Neural crest cell (in vitro differentiated cells): ENCODE data around the gene B9D1. TPM values are rescaled to one million over a fixed set of nuclear protein-coding genes. Genes with fewer than 3 reads are reported as not detected.
"Not testable (repeated sequence)": the region's sequence is repeated elsewhere in the genome, so short reads cannot be mapped to it uniquely, and the experiment has no call there.

Source experiments
- DNase-seq: peaks from one replicate; pipeline ENCODE4 v3.0.0; 2021; ENCODE audit warnings: low read depth, mixed read lengths, low spot score
- H3K27ac Mint-ChIP-seq: one replicate; pipeline ENCODE4 v1.8.0; 2021; ENCODE audit warnings: mild to moderate bottlenecking, mixed read lengths; ENCODE audit not compliant: unreplicated experiment
- H3K27me3 Mint-ChIP-seq: 2 replicates; pipeline ENCODE4 v1.8.0; 2021; ENCODE audit warnings: low read depth, mild to moderate bottlenecking, mixed read lengths
- H3K36me3 Mint-ChIP-seq: 2 replicates; pipeline ENCODE4 v1.8.0; 2021; ENCODE audit warnings: low read depth, mild to moderate bottlenecking, mixed read lengths
- H3K4me1 Mint-ChIP-seq: 2 replicates; pipeline ENCODE4 v1.8.0; 2021; ENCODE audit warnings: mixed read lengths
- H3K4me3 Mint-ChIP-seq: one replicate; pipeline ENCODE4 v1.8.0; 2021; ENCODE audit warnings: mild to moderate bottlenecking, mixed read lengths
- H3K9me3 Mint-ChIP-seq: 2 replicates; pipeline ENCODE4 v1.8.0; 2021; ENCODE audit warnings: mixed read lengths
- total RNA-seq: library from RNA; stranded (reverse); gene quantifications from 2 replicates; pipeline ENCODE4 v1.2.1, GENCODE V29; 2021
- TF ChIP-seq, protein P1 (sequence below): fragments of 200-600 bp; sonication (generic); conservative IDR thresholded peaks from 2 replicates; pipeline ENCODE4 v1.5.0; 2021; ENCODE audit warnings: antibody characterized with exemption, mild to moderate bottlenecking

B9D1 gene
- total RNA-seq, 1 donor from 2014 or later, result 17.9 TPM

DNA sequence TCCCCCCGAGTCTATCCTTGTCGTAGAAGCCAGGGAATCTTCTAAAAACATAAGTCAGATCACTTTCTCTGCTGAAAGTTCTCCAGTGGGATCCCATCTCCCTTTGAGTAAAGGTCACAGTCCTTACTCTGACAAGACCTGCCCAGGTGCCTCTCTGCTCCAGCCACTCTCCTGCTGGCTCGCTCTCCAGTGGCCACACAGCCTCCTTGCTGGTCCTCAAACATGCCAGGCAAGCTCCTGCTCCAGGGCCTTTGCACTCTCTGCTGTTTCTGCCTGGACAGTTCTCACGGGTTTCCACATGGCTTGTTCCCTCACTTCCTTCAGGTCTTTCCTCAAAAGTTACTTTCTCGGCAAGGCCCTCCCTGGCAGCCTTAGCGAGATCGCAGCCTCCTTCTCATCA is 3.4 kb downstream of the B9D1 start:
- TF ChIP-seq, protein P1, sequence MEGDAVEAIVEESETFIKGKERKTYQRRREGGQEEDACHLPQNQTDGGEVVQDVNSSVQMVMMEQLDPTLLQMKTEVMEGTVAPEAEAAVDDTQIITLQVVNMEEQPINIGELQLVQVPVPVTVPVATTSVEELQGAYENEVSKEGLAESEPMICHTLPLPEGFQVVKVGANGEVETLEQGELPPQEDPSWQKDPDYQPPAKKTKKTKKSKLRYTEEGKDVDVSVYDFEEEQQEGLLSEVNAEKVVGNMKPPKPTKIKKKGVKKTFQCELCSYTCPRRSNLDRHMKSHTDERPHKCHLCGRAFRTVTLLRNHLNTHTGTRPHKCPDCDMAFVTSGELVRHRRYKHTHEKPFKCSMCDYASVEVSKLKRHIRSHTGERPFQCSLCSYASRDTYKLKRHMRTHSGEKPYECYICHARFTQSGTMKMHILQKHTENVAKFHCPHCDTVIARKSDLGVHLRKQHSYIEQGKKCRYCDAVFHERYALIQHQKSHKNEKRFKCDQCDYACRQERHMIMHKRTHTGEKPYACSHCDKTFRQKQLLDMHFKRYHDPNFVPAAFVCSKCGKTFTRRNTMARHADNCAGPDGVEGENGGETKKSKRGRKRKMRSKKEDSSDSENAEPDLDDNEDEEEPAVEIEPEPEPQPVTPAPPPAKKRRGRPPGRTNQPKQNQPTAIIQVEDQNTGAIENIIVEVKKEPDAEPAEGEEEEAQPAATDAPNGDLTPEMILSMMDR, result no peak
- Mint-ChIP-seq H3K4me1 (peaks cover 17% of the 10 kb centered on the region), H3K27ac (no peak overlapping the region), H3K27me3 (peaks cover 3% of the 10 kb centered on the region), H3K4me3 (peak overlapping the region; percentile 2), H3K9me3 (no peaks in the 10 kb centered on the region), H3K36me3 (no peaks in the 10 kb centered on the region)
- no peak for DNase-seq

DNA sequence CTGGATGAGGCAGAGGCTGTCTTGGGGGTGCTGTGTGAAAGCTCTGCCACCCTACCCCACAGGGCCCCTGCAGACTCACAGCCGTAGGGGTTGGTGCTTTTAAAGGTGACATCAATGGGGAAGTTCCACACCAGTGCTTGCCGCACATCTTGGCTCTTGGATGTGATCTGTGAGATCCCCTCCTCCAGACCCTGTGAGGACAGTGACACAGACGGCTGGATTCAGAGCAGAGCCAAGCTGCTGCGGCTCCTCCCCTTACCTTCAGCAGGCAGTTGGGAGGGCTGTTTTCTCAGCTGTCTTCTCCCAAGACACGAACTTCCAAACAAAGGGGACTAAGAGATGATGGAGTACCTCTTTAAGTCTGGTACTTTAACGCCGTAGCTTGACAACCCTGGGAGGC is 4.8 kb downstream of the B9D1 start:
- H3K4me1 Mint-ChIP-seq, result peaks cover 17% of the 10 kb centered on the region
- H3K9me3 Mint-ChIP-seq, result no peaks in the 10 kb centered on the region
- H3K27me3 Mint-ChIP-seq, result no peaks in the 10 kb centered on the region
- H3K4me3 Mint-ChIP-seq, result no peak overlapping the region
- no peaks in the 10 kb centered on the region for H3K36me3 Mint-ChIP-seq
- no peak for DNase-seq
- H3K27ac Mint-ChIP-seq, result no peak overlapping the region
- TF ChIP-seq, protein P1, result no peak

DNA sequence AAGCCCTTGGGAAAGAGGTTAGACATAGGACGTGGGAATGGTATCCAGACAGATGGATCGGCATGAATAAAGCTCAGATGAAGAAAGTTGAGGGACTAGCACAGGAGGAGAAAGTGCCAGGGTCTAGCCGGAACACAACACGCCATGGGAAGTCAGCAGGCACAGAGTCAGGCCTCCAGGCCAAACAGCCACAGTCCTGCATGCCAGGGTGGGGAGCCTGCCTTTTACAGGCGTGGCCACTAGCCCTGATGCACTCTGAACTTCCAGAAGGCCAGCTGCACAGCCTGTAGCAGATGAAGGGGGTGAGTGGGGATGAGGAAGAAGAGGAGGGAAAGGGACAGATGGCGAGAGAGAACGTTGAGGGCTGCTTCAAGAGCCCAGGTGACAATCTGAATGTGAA is 5.2 kb downstream of the B9D1 start:
- Mint-ChIP-seq H3K36me3 (no peaks in the 10 kb centered on the region), H3K27me3 (no peaks in the 10 kb centered on the region), H3K9me3 (no peaks in the 10 kb centered on the region), H3K27ac (no peak overlapping the region), H3K4me3 (no peak overlapping the region), H3K4me1 (peaks cover 16% of the 10 kb centered on the region)
- no peak for DNase-seq
- TF ChIP-seq, protein P1, result no peak

DNA sequence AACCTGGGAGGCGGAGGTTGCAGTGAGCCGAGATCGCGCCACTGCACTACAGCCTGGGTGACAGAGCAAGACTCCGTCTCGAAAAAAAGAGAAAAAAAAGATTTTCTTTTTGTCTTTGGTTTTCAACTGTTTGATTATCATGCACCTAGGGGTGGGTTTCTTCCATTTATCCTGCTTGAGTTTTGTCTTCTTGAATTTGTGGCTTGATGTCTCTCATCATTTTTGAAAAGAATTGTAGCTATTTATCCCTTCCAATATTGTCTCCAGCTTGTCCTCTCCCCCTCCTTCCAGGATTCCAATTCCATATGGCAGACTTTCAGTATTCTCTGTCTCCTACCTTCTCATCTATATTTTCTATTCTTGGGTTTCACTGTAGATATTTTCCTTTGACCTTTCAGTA is 7.8 kb downstream of the B9D1 start:
- no peak overlapping the region for H3K4me3 Mint-ChIP-seq
- H3K36me3 Mint-ChIP-seq, result no peaks in the 10 kb centered on the region
- no peaks in the 10 kb centered on the region for H3K9me3 Mint-ChIP-seq
- TF ChIP-seq, protein P1, result no peak
- H3K27ac Mint-ChIP-seq, result no peak overlapping the region
- peaks cover 5% of the 10 kb centered on the region for H3K4me1 Mint-ChIP-seq
- no peak for DNase-seq
- H3K27me3 Mint-ChIP-seq, result no peaks in the 10 kb centered on the region

DNA sequence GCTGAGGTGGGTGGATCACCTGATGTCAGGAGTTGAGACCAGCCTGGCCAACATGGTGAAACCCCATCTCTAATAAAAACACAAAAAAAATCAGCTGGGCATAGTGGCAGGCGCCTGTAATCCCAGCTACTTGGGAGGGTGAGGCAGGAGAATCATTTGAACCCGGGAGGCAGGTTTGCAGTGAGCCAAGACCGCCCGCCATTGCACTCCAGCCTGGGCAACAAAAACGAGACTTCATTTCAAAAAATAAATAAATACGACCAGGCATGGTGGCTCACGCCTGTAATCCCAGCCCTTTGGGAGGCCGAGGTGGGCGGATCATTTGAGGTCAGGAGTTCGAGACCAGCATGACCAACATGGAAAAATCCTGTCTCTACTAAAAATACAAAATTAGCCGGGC is 9.1 kb downstream of the B9D1 start:
- H3K36me3 Mint-ChIP-seq, H3K9me3 Mint-ChIP-seq, H3K4me3 Mint-ChIP-seq, H3K27ac Mint-ChIP-seq, H3K27me3 Mint-ChIP-seq, H3K4me1 Mint-ChIP-seq, DNase-seq: not testable (repeated sequence)

DNA sequence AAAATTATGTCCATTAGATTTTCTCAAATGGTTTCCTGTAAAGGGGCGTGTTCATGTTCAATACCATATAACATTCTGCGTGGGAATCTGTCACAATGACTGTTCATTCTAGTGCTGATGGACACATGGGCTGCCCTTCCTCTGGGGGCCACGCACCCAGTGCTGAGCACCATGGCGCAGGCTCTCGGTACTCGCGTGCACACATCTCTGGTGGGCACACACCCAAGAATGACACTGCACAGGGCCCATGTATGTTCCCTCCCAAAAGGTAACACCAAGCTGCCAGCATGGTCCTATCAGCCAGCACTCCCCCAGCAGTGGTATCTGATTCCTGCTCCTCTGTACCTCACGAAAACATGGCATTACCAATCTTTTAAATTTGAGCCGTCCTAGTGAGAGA is 13.7 kb downstream of the B9D1 start:
- Mint-ChIP-seq H3K4me1 (peaks cover 8% of the 10 kb centered on the region), H3K27me3 (no peaks in the 10 kb centered on the region), H3K9me3 (no peaks in the 10 kb centered on the region), H3K27ac (peak overlapping the region; percentile 22), H3K36me3 (no peaks in the 10 kb centered on the region), H3K4me3 (no peak overlapping the region)
- no peak for DNase-seq
- TF ChIP-seq, protein P1, result no peak
